ENCODE data around the gene GJD3. TPM values are rescaled to one million over a fixed set of nuclear protein-coding genes. Genes with fewer than 3 reads are reported as not detected.

The GJD3 gene
- total and polyA plus RNA-seq, 5 donors from 2014 or later = not detected

- Histone ChIP-seq H3K36me3 (ENCODE audit: control insufficient read depth, insufficient read depth, low read length) (peaks cover 11% of the 10 kb centered on the region), H3K27me3 (ENCODE audit: control insufficient read depth, insufficient read depth, low read length) (no peaks in the 10 kb centered on the region), H3K9me3 (ENCODE audit: control insufficient read depth in 2 of 2, low read length in 2 of 2) (no peaks in the 10 kb centered on the region), H3K4me1 (ENCODE audit: control insufficient read depth, insufficient read depth, low read length, poor library complexity, severe bottlenecking) (peaks cover 70% of the 10 kb centered on the region), H3K27ac (ENCODE audit: insufficient read depth, low read length, poor library complexity, severe bottlenecking) (peak overlapping the region; percentile 96), H3K4me3 (ENCODE audit: low read depth, low read length) (peak overlapping the region; percentile 67)
- Mint-ChIP-seq H3K36me3 (peaks cover 4% of the 10 kb centered on the region), H3K27me3 (no peaks in the 10 kb centered on the region), H3K27ac (peak overlapping the region; percentile 82 to 99 (median 93)), H3K4me3 (peak overlapping the region; percentile 69 to 81 (median 80)), H3K4me1 (peaks cover 0 to 84% (median 47%) of the 10 kb centered on the region in 4 donors), H3K9me3 (no peaks in the 10 kb centered on the region)
- no peak for ATAC-seq (ENCODE audit: low read depth in 2 of 2)
- no peak for DNase-seq
Measured at GRCh38 chr17:40340327-40340726, 24.2 kb downstream of the GJD3 start.

GRCh38 chr17:40338941-40339649 is 25.4 kb downstream of the GJD3 start:
- ATAC-seq (ENCODE audit: low read depth in 2 of 2) = no peak
- no peaks in the 10 kb centered on the region for H3K27me3 ChIP-seq (ENCODE audit: control insufficient read depth, insufficient read depth, low read length)
- H3K4me3 ChIP-seq (ENCODE audit: low read depth, low read length) = no peak overlapping the region
- no peaks in the 10 kb centered on the region for H3K9me3 Mint-ChIP-seq
- peaks cover 70% of the 10 kb centered on the region for H3K4me1 ChIP-seq (ENCODE audit: control insufficient read depth, insufficient read depth, low read length, poor library complexity, severe bottlenecking)
- no peak for DNase-seq
- no peaks in the 10 kb centered on the region for H3K27me3 Mint-ChIP-seq
- H3K36me3 Mint-ChIP-seq = peaks cover 8% of the 10 kb centered on the region
- peaks cover 0 to 85% (median 48%) of the 10 kb centered on the region in 4 donors for H3K4me1 Mint-ChIP-seq
- H3K4me3 Mint-ChIP-seq = peak overlapping the region in 2 of 4 donors; percentile 73 to 80
- peak overlapping the region; percentile 60 for H3K27ac ChIP-seq (ENCODE audit: insufficient read depth, low read length, poor library complexity, severe bottlenecking)
- no peaks in the 10 kb centered on the region for H3K9me3 ChIP-seq (ENCODE audit: control insufficient read depth in 2 of 2, low read length in 2 of 2)
- H3K27ac Mint-ChIP-seq = peak overlapping the region; percentile 76 to 99 (median 93)
- H3K36me3 ChIP-seq (ENCODE audit: control insufficient read depth, insufficient read depth, low read length) = peaks cover 11% of the 10 kb centered on the region

- ATAC-seq (ENCODE audit: low read depth in 2 of 2) (no peak), DNase-seq (peak in 1 of 3 donors; percentile 62)
- H3K27ac Mint-ChIP-seq = peak overlapping the region; percentile 79 to 91 (median 83)
- Histone ChIP-seq H3K27me3 (ENCODE audit: control insufficient read depth, insufficient read depth, low read length) (no peaks in the 10 kb centered on the region), H3K4me1 (ENCODE audit: control insufficient read depth, insufficient read depth, low read length, poor library complexity, severe bottlenecking) (peaks cover 70% of the 10 kb centered on the region), H3K27ac (ENCODE audit: insufficient read depth, low read length, poor library complexity, severe bottlenecking) (peak overlapping the region; percentile 58), H3K9me3 (ENCODE audit: control insufficient read depth in 2 of 2, low read length in 2 of 2) (no peaks in the 10 kb centered on the region), H3K36me3 (ENCODE audit: control insufficient read depth, insufficient read depth, low read length) (peaks cover 13% of the 10 kb centered on the region), H3K4me3 (ENCODE audit: low read depth, low read length) (no peak overlapping the region)
- H3K4me3 Mint-ChIP-seq = peak overlapping the region in 2 of 4 donors; percentile 38 to 69
- peaks cover 0 to 85% (median 49%) of the 10 kb centered on the region in 4 donors for H3K4me1 Mint-ChIP-seq
- H3K9me3 Mint-ChIP-seq = no peaks in the 10 kb centered on the region
- H3K27me3 Mint-ChIP-seq = no peaks in the 10 kb centered on the region
- H3K36me3 Mint-ChIP-seq = peaks cover 8% of the 10 kb centered on the region
Measured at GRCh38 chr17:40338058-40338457, 26.5 kb downstream of the GJD3 start.

- peak overlapping the region; percentile 58 for H3K27ac ChIP-seq (ENCODE audit: insufficient read depth, low read length, poor library complexity, severe bottlenecking)
- DNase-seq (no peak), ATAC-seq (ENCODE audit: low read depth in 2 of 2) (no peak)
- H3K36me3 ChIP-seq (ENCODE audit: control insufficient read depth, insufficient read depth, low read length) = peaks cover 11% of the 10 kb centered on the region
- no peaks in the 10 kb centered on the region for H3K27me3 Mint-ChIP-seq
- no peak overlapping the region for H3K4me3 ChIP-seq (ENCODE audit: low read depth, low read length)
- no peaks in the 10 kb centered on the region for H3K9me3 ChIP-seq (ENCODE audit: control insufficient read depth in 2 of 2, low read length in 2 of 2)
- H3K36me3 Mint-ChIP-seq = peaks cover 12% of the 10 kb centered on the region
- H3K27ac Mint-ChIP-seq = peak overlapping the region in 2 of 3 donors; percentile 79 to 91
- peaks cover 70% of the 10 kb centered on the region for H3K4me1 ChIP-seq (ENCODE audit: control insufficient read depth, insufficient read depth, low read length, poor library complexity, severe bottlenecking)
- no peaks in the 10 kb centered on the region for H3K9me3 Mint-ChIP-seq
- no peaks in the 10 kb centered on the region for H3K27me3 ChIP-seq (ENCODE audit: control insufficient read depth, insufficient read depth, low read length)
- H3K4me1 Mint-ChIP-seq = peaks cover 4 to 86% (median 51%) of the 10 kb centered on the region in 4 donors
- H3K4me3 Mint-ChIP-seq = peak overlapping the region in 2 of 4 donors; percentile 38 to 69
Measured at GRCh38 chr17:40337351-40337750, 27.2 kb downstream of the GJD3 start.

- ATAC-seq (ENCODE audit: low read depth in 2 of 2) = no peak
- H3K27ac Mint-ChIP-seq = peak overlapping the region in 1 of 3 donors; percentile 79
- peaks cover 20% of the 10 kb centered on the region for H3K36me3 Mint-ChIP-seq
Measured at GRCh38 chr17:40335620-40336019, 28.9 kb downstream of the GJD3 start.

GRCh38 chr17:40333781-40334448 is 30.6 kb downstream of the GJD3 start:
- Histone ChIP-seq H3K27ac (ENCODE audit: insufficient read depth, low read length, poor library complexity, severe bottlenecking) (peak overlapping the region; percentile 18), H3K27me3 (ENCODE audit: control insufficient read depth, insufficient read depth, low read length) (no peaks in the 10 kb centered on the region), H3K36me3 (ENCODE audit: control insufficient read depth, insufficient read depth, low read length) (peaks cover 17% of the 10 kb centered on the region), H3K4me1 (ENCODE audit: control insufficient read depth, insufficient read depth, low read length, poor library complexity, severe bottlenecking) (peaks cover 86% of the 10 kb centered on the region), H3K4me3 (ENCODE audit: low read depth, low read length) (no peak overlapping the region), H3K9me3 (ENCODE audit: control insufficient read depth in 2 of 2, low read length in 2 of 2) (no peaks in the 10 kb centered on the region)
- no peaks in the 10 kb centered on the region for H3K9me3 Mint-ChIP-seq
- H3K27ac Mint-ChIP-seq = peak overlapping the region; percentile 87 to 92 (median 90)
- no peak for ATAC-seq (ENCODE audit: low read depth in 2 of 2)
- H3K27me3 Mint-ChIP-seq = no peaks in the 10 kb centered on the region
- peaks cover 11 to 93% (median 54%) of the 10 kb centered on the region in 4 donors for H3K4me1 Mint-ChIP-seq
- H3K36me3 Mint-ChIP-seq = peaks cover 20% of the 10 kb centered on the region
- no peak for DNase-seq
- H3K4me3 Mint-ChIP-seq = peak overlapping the region in 2 of 4 donors; percentile 63 to 82

More at GRCh38 chr17:40335620-40336019, 28.9 kb downstream of the GJD3 start:
- no peak overlapping the region for H3K27ac ChIP-seq (ENCODE audit: insufficient read depth, low read length, poor library complexity, severe bottlenecking)
- Mint-ChIP-seq H3K27me3 (no peaks in the 10 kb centered on the region), H3K9me3 (no peaks in the 10 kb centered on the region), H3K4me3 (no peak overlapping the region), H3K4me1 (peaks cover 4 to 93% (median 59%) of the 10 kb centered on the region in 4 donors)
- peaks cover 72% of the 10 kb centered on the region for H3K4me1 ChIP-seq (ENCODE audit: control insufficient read depth, insufficient read depth, low read length, poor library complexity, severe bottlenecking)
- H3K9me3 ChIP-seq (ENCODE audit: control insufficient read depth in 2 of 2, low read length in 2 of 2) = no peaks in the 10 kb centered on the region
- H3K36me3 ChIP-seq (ENCODE audit: control insufficient read depth, insufficient read depth, low read length) = peaks cover 25% of the 10 kb centered on the region
- DNase-seq = no peak
- H3K27me3 ChIP-seq (ENCODE audit: control insufficient read depth, insufficient read depth, low read length) = no peaks in the 10 kb centered on the region
- no peak overlapping the region for H3K4me3 ChIP-seq (ENCODE audit: low read depth, low read length)

GRCh38 chr17:40331743-40332641 is 32.5 kb downstream of the GJD3 start:
- ATAC-seq (ENCODE audit: low read depth in 2 of 2) = no peak
- peak overlapping the region in 2 of 3 donors; percentile 27 to 78 for H3K27ac Mint-ChIP-seq
- peaks cover 4% of the 10 kb centered on the region for H3K27me3 Mint-ChIP-seq
- peak overlapping the region; percentile 51 to 91 (median 64) for H3K4me3 Mint-ChIP-seq
- Histone ChIP-seq H3K27me3 (ENCODE audit: control insufficient read depth, insufficient read depth, low read length) (no peaks in the 10 kb centered on the region), H3K9me3 (ENCODE audit: control insufficient read depth in 2 of 2, low read length in 2 of 2) (no peaks in the 10 kb centered on the region), H3K4me3 (ENCODE audit: low read depth, low read length) (no peak overlapping the region), H3K36me3 (ENCODE audit: control insufficient read depth, insufficient read depth, low read length) (peaks cover 17% of the 10 kb centered on the region), H3K27ac (ENCODE audit: insufficient read depth, low read length, poor library complexity, severe bottlenecking) (no peak overlapping the region), H3K4me1 (ENCODE audit: control insufficient read depth, insufficient read depth, low read length, poor library complexity, severe bottlenecking) (peaks cover 89% of the 10 kb centered on the region)
- H3K4me1 Mint-ChIP-seq = peaks cover 18 to 92% (median 59%) of the 10 kb centered on the region in 4 donors
- peaks cover 15% of the 10 kb centered on the region for H3K36me3 Mint-ChIP-seq
- no peaks in the 10 kb centered on the region for H3K9me3 Mint-ChIP-seq
- no peak for DNase-seq
